Measurements from ENCODE around the gene SMIM36.
"Not testable (repeated sequence)": the region's sequence is repeated elsewhere in the genome, so short reads cannot be mapped to it uniquely, and the experiment has no call there.

Gene SMIM36

GRCh38 chr17:55531053-55531728 is 19.9 kb upstream of the SMIM36 start:
- Histone ChIP-seq H3K36me3 (ENCODE audit: control insufficient read depth, low read depth, low read length) (no peaks in the 10 kb centered on the region), H3K9ac (ENCODE audit: low read length) (no peak overlapping the region), H3K27me3 (ENCODE audit: control insufficient read depth, insufficient read depth, low read length) (no peaks in the 10 kb centered on the region), H3K9me3 (ENCODE audit: control insufficient read depth, low read depth, low read length) (no peaks in the 10 kb centered on the region), H3K27ac (ENCODE audit: low read length) (no peak overlapping the region), H3K4me3 (ENCODE audit: low read length) (no peak overlapping the region), H3K4me1 (ENCODE audit: control insufficient read depth, low read depth, low read length) (no peaks in the 10 kb centered on the region)

GRCh38 chr17:55530064-55530463 is 18.8 kb upstream of the SMIM36 start:
- H3K4me3 ChIP-seq (ENCODE audit: low read length) = no peak overlapping the region
- H3K9me3 ChIP-seq (ENCODE audit: control insufficient read depth, low read depth, low read length) = no peaks in the 10 kb centered on the region
- H3K27me3 ChIP-seq (ENCODE audit: control insufficient read depth, insufficient read depth, low read length) = no peaks in the 10 kb centered on the region
- no peaks in the 10 kb centered on the region for H3K4me1 ChIP-seq (ENCODE audit: control insufficient read depth, low read depth, low read length)
- H3K27ac ChIP-seq (ENCODE audit: low read length) = no peak overlapping the region
- no peak overlapping the region for H3K9ac ChIP-seq (ENCODE audit: low read length)
- H3K36me3 ChIP-seq (ENCODE audit: control insufficient read depth, low read depth, low read length) = no peaks in the 10 kb centered on the region

GRCh38 chr17:55527540-55528118 is 16.4 kb upstream of the SMIM36 start:
- no peaks in the 10 kb centered on the region for H3K4me1 ChIP-seq (ENCODE audit: control insufficient read depth, low read depth, low read length)
- no peaks in the 10 kb centered on the region for H3K9me3 ChIP-seq (ENCODE audit: control insufficient read depth, low read depth, low read length)
- no peak overlapping the region for H3K4me3 ChIP-seq (ENCODE audit: low read length)
- no peak overlapping the region for H3K27ac ChIP-seq (ENCODE audit: low read length)
- H3K36me3 ChIP-seq (ENCODE audit: control insufficient read depth, low read depth, low read length) = no peaks in the 10 kb centered on the region
- no peak overlapping the region for H3K9ac ChIP-seq (ENCODE audit: low read length)
- no peaks in the 10 kb centered on the region for H3K27me3 ChIP-seq (ENCODE audit: control insufficient read depth, insufficient read depth, low read length)

- Histone ChIP-seq H3K4me1 (ENCODE audit: control insufficient read depth, low read depth, low read length) (no peaks in the 10 kb centered on the region), H3K36me3 (ENCODE audit: control insufficient read depth, low read depth, low read length) (no peaks in the 10 kb centered on the region), H3K27me3 (ENCODE audit: control insufficient read depth, insufficient read depth, low read length) (no peaks in the 10 kb centered on the region), H3K4me3 (ENCODE audit: low read length) (no peak overlapping the region), H3K27ac (ENCODE audit: low read length) (no peak overlapping the region), H3K9ac (ENCODE audit: low read length) (no peak overlapping the region), H3K9me3 (ENCODE audit: control insufficient read depth, low read depth, low read length) (no peaks in the 10 kb centered on the region)
These were observed 13.4 kb upstream of the SMIM36 start for GRCh38 chr17:55524440-55525220.

- H3K4me3 ChIP-seq (ENCODE audit: low read length); H3K27ac ChIP-seq (ENCODE audit: low read length): not testable (repeated sequence)
These were observed 11.8 kb upstream of the SMIM36 start for GRCh38 chr17:55523032-55523431.

GRCh38 chr17:55521186-55521585 is 9.9 kb upstream of the SMIM36 start:
- no peaks in the 10 kb centered on the region for H3K36me3 ChIP-seq (ENCODE audit: control insufficient read depth, low read depth, low read length)
- no peak overlapping the region for H3K27ac ChIP-seq (ENCODE audit: low read length)
- no peak overlapping the region for H3K4me3 ChIP-seq (ENCODE audit: low read length)
- no peaks in the 10 kb centered on the region for H3K27me3 ChIP-seq (ENCODE audit: control insufficient read depth, insufficient read depth, low read length)
- no peaks in the 10 kb centered on the region for H3K9me3 ChIP-seq (ENCODE audit: control insufficient read depth, low read depth, low read length)
- H3K4me1 ChIP-seq (ENCODE audit: control insufficient read depth, low read depth, low read length) = no peaks in the 10 kb centered on the region
- H3K9ac ChIP-seq (ENCODE audit: low read length) = no peak overlapping the region

More at GRCh38 chr17:55523032-55523431, 11.8 kb upstream of the SMIM36 start:
- H3K9me3 ChIP-seq (ENCODE audit: control insufficient read depth, low read depth, low read length); H3K4me1 ChIP-seq (ENCODE audit: control insufficient read depth, low read depth, low read length); H3K36me3 ChIP-seq (ENCODE audit: control insufficient read depth, low read depth, low read length); H3K27me3 ChIP-seq (ENCODE audit: control insufficient read depth, insufficient read depth, low read length); H3K9ac ChIP-seq (ENCODE audit: low read length): not testable (repeated sequence)

GRCh38 chr17:55520402-55520801 is 9.2 kb upstream of the SMIM36 start:
- Histone ChIP-seq H3K27me3 (ENCODE audit: control insufficient read depth, insufficient read depth, low read length) (no peaks in the 10 kb centered on the region), H3K9ac (ENCODE audit: low read length) (no peak overlapping the region), H3K4me1 (ENCODE audit: control insufficient read depth, low read depth, low read length) (no peaks in the 10 kb centered on the region), H3K4me3 (ENCODE audit: low read length) (no peak overlapping the region), H3K36me3 (ENCODE audit: control insufficient read depth, low read depth, low read length) (no peaks in the 10 kb centered on the region), H3K9me3 (ENCODE audit: control insufficient read depth, low read depth, low read length) (no peaks in the 10 kb centered on the region), H3K27ac (ENCODE audit: low read length) (no peak overlapping the region)

- Histone ChIP-seq H3K4me3 (ENCODE audit: low read length) (no peak overlapping the region), H3K27ac (ENCODE audit: low read length) (no peak overlapping the region), H3K27me3 (ENCODE audit: control insufficient read depth, insufficient read depth, low read length) (no peaks in the 10 kb centered on the region), H3K4me1 (ENCODE audit: control insufficient read depth, low read depth, low read length) (peaks cover 3% of the 10 kb centered on the region), H3K9me3 (ENCODE audit: control insufficient read depth, low read depth, low read length) (no peaks in the 10 kb centered on the region), H3K36me3 (ENCODE audit: control insufficient read depth, low read depth, low read length) (no peaks in the 10 kb centered on the region), H3K9ac (ENCODE audit: low read length) (no peak overlapping the region)
These were observed 7.3 kb upstream of the SMIM36 start for GRCh38 chr17:55518510-55518909.

- H3K27me3 ChIP-seq (ENCODE audit: control insufficient read depth, insufficient read depth, low read length) = no peaks in the 10 kb centered on the region
- no peak overlapping the region for H3K9ac ChIP-seq (ENCODE audit: low read length)
- H3K36me3 ChIP-seq (ENCODE audit: control insufficient read depth, low read depth, low read length) = no peaks in the 10 kb centered on the region
- H3K9me3 ChIP-seq (ENCODE audit: control insufficient read depth, low read depth, low read length) = no peaks in the 10 kb centered on the region
- no peak overlapping the region for H3K4me3 ChIP-seq (ENCODE audit: low read length)
- peaks cover 11% of the 10 kb centered on the region for H3K4me1 ChIP-seq (ENCODE audit: control insufficient read depth, low read depth, low read length)
- no peak overlapping the region for H3K27ac ChIP-seq (ENCODE audit: low read length)
These were observed 2.8 kb upstream of the SMIM36 start for GRCh38 chr17:55513885-55514590.

- not testable (repeated sequence) for H3K36me3 ChIP-seq (ENCODE audit: control insufficient read depth, low read depth, low read length); H3K27ac ChIP-seq (ENCODE audit: low read length); H3K4me1 ChIP-seq (ENCODE audit: control insufficient read depth, low read depth, low read length); H3K9ac ChIP-seq (ENCODE audit: low read length); H3K27me3 ChIP-seq (ENCODE audit: control insufficient read depth, insufficient read depth, low read length); H3K4me3 ChIP-seq (ENCODE audit: low read length); H3K9me3 ChIP-seq (ENCODE audit: control insufficient read depth, low read depth, low read length)
These were observed 3.6 kb downstream of the SMIM36 start for GRCh38 chr17:55507669-55508068.

- H3K4me1 ChIP-seq (ENCODE audit: control insufficient read depth, low read depth, low read length); H3K36me3 ChIP-seq (ENCODE audit: control insufficient read depth, low read depth, low read length); H3K4me3 ChIP-seq (ENCODE audit: low read length); H3K9me3 ChIP-seq (ENCODE audit: control insufficient read depth, low read depth, low read length); H3K27ac ChIP-seq (ENCODE audit: low read length); H3K9ac ChIP-seq (ENCODE audit: low read length); H3K27me3 ChIP-seq (ENCODE audit: control insufficient read depth, insufficient read depth, low read length): not testable (repeated sequence)
These were observed 9.6 kb downstream of the SMIM36 start for GRCh38 chr17:55501626-55502025.
